SK-N-MC (cell line): ENCODE measurements around the gene PANK1.

Experiments
- EZH2 ChIP-seq: fragments of 200-600 bp; sonication (generic); IDR thresholded peaks from one replicate; pipeline ENCODE4 v1.6.1; 2017; ENCODE audit warnings: antibody characterized with exemption
- FOXP2 ChIP-seq: optimal IDR thresholded peaks from 2 replicates; pipeline ENCODE3; 2011; ENCODE audit warnings: mild to moderate bottlenecking, moderate library complexity; ENCODE audit not compliant: insufficient read depth; ENCODE audit errors: extremely low read length, control extremely low read depth
- POLR2AphosphoS5 ChIP-seq: IDR thresholded peaks from 2 replicates; pipeline ENCODE4 v1.6.1; 2012; ENCODE audit warnings: mild to moderate bottlenecking, low read depth, low read length, borderline replicate concordance

GRCh38 chr10:89550509-89550908 lies 94.5 kb downstream of the PANK1 start:
- TF ChIP-seq POLR2AphosphoS5 (no peak), EZH2 (no peak), FOXP2 (no peak)
